Gastrocnemius medialis (tissue), 4 donors: Measurements from ENCODE around the gene RARRES2. TPM values are rescaled to one million over a fixed set of nuclear protein-coding genes. Genes with fewer than 3 reads are reported as not detected.

Source experiments
- ATAC-seq, 2 donors: fragments of 150-250 bp; one replicate each; pipeline ENCODE4 v1.9.1; 2016
- DNase-seq, 2 donors: peaks; one replicate each; pipeline ENCODE4 v3.0.0-alpha.2; 2019
- H3K27ac ChIP-seq, 4 donors: fragments of 200-600 bp; sonication (generic); 1 replicate in 1 of 4; 2 replicates in 3 of 4; pipeline ENCODE4 v1.5.1; 2016 to 2018; ENCODE audit warnings: mild to moderate bottlenecking in 2 of 4, moderate library complexity in 1 of 4
- H3K27me3 ChIP-seq, 3 donors: fragments of 200-600 bp; sonication (generic) in 2 of 3; 1 replicate in 1 of 3; 2 replicates in 2 of 3; pipeline versions ENCODE4 v1.5.1 to v1.6.0; 2016 to 2019; ENCODE audit warnings: mild to moderate bottlenecking in 1 of 3, moderate library complexity in 1 of 3
- H3K36me3 ChIP-seq, 2 donors: fragments of 200-600 bp; sonication (generic) in 1 of 2; one replicate each; pipeline ENCODE4 v1.5.1; 2017 to 2018
- H3K4me1 ChIP-seq, 2 donors: fragments of 200-600 bp; sonication (generic) in 1 of 2; one replicate each; pipeline ENCODE4 v1.5.1; 2016 to 2017; ENCODE audit warnings: mild to moderate bottlenecking in 2 of 2
- H3K4me3 ChIP-seq, 4 donors: fragments of 200-600 bp; sonication (generic) in 3 of 4; 1 replicate in 1 of 4; 2 replicates in 3 of 4; pipeline ENCODE4 v1.5.1; 2016 to 2019; ENCODE audit warnings: mild to moderate bottlenecking in 2 of 4
- H3K9me3 ChIP-seq, 3 donors: fragments of 200-600 bp; sonication (generic) in 2 of 3; 1 replicate in 1 of 3; 2 replicates in 2 of 3; pipeline ENCODE4 v1.5.1; 2016 to 2019
- POLR2A ChIP-seq, 2 donors: fragments of 450-650 bp; IDR thresholded peaks; one replicate each; pipeline ENCODE4 v1.6.1; 2017; ENCODE audit warnings: antibody characterized with exemption in 2 of 2, mild to moderate bottlenecking in 2 of 2, moderate library complexity in 2 of 2
- in situ Hi-C, 4 donors: fragments of 200-750 bp; cut with MboI; loops; one replicate each; pipeline versions ENCODE4 v1.15.0 to v1.8.0; 2017; ENCODE audit warnings: low sequenced_read_pairs in 4 of 4
- intact Hi-C: fragments of 100-400 bp; cut with DNase I; formaldehyde crosslinking; loops from one replicate; pipeline ENCODE4 v1.15.1; 2023; ENCODE audit warnings: low total_unique reads
- total RNA-seq, 4 donors: library from RNA; depleted of rRNA; stranded (reverse); fragments of >200 nt; gene quantifications; one replicate each; pipeline versions ENCODE4 v1.1.0 to v1.2.3, GENCODE V29; 2016
- TF ChIP-seq, protein P1 (sequence below), 5 experiments: fragments of 450-650 bp in 3 of 5; fragments of 200-600 bp in 2 of 5; sonication (generic) in 2 of 5; IDR thresholded peaks in 4 of 5; conservative IDR thresholded peaks in 1 of 5; 1 replicate in 4 of 5; 2 replicates in 1 of 5; pipeline ENCODE4 v1.5.1; 2016 to 2019; ENCODE audit warnings: antibody characterized with exemption in 5 of 5, mild to moderate bottlenecking in 3 of 5, moderate library complexity in 3 of 5

The RARRES2 gene
- total RNA-seq, 4 donors from 2014 or later: 4.7 to 14.3 (median 6.5) TPM

DNA sequence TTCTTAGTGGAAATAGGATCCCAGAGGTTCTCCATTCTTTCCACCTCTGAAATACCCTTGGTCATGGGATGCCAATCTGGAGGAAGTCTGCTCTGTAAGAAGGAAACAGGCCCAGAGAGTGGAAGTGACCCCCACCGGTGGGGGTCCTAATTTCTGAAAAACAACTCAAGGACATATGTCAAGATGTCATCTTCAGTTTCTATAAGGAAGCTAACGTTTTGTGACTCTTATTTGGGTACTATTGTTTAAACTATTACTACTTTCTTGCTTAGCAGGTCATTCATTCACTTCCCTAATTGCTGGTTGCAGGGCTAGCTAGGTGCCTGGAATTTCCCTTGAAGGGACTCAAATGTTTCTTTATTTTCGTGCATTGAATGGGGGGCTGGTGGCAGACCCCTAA is 35.8 kb upstream of the RARRES2 start:
- in situ Hi-C loops (no loop called here), intact Hi-C loops (loop anchor here (1.0 to 5.0 kb wide), 2 partner anchors 8 to 505 kb away; partner anchors contain the start of gene ATP6V0E2)
- ATAC-seq (no peak), DNase-seq (no peak)
- H3K27ac ChIP-seq: peak overlapping the region; percentile 93 to 99 (median 96)
- H3K9me3 ChIP-seq: no peaks in the 10 kb centered on the region
- H3K36me3 ChIP-seq: peaks cover 0 to 21% of the 10 kb centered on the region in 2 donors
- H3K4me3 ChIP-seq: no peak overlapping the region
- TF ChIP-seq, protein P1, sequence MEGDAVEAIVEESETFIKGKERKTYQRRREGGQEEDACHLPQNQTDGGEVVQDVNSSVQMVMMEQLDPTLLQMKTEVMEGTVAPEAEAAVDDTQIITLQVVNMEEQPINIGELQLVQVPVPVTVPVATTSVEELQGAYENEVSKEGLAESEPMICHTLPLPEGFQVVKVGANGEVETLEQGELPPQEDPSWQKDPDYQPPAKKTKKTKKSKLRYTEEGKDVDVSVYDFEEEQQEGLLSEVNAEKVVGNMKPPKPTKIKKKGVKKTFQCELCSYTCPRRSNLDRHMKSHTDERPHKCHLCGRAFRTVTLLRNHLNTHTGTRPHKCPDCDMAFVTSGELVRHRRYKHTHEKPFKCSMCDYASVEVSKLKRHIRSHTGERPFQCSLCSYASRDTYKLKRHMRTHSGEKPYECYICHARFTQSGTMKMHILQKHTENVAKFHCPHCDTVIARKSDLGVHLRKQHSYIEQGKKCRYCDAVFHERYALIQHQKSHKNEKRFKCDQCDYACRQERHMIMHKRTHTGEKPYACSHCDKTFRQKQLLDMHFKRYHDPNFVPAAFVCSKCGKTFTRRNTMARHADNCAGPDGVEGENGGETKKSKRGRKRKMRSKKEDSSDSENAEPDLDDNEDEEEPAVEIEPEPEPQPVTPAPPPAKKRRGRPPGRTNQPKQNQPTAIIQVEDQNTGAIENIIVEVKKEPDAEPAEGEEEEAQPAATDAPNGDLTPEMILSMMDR (IDR thresholded peaks at IDR 0.05 in 4 of 5, conservative IDR thresholded peaks at IDR 0.05 in 1 of 5): no peak
- TF ChIP-seq POLR2A (IDR thresholded peaks at IDR 0.05): no peak
- no peaks in the 10 kb centered on the region for H3K27me3 ChIP-seq
- H3K4me1 ChIP-seq: peaks cover 23 to 29% of the 10 kb centered on the region in 2 donors

DNA sequence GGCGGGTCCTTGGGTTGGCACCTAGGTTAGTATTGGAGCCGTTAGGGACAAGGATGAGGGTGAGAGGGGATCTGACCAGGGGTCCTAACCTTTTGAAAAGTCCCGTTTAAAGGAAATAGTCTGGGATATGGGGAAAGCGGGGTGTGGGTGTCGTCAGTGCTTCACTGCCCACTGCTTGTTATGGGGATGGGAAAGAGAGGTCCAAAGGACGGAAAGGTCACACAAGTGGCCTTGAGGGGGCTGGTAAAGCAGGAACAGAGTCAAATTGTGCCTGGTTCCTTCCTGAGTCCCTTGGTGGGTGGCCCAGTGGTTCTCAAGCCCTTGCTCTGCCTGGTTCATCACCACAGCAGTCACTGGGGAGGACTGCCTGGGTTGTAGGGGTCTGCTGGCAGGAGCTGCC is 35.1 kb upstream of the RARRES2 start:
- in situ Hi-C loops (no loop called here), intact Hi-C loops (loop anchor here (5.0 kb wide), 1 partner anchor 504 kb away; the partner anchor contains the start of gene ATP6V0E2)
- H3K4me1 ChIP-seq: peaks cover 23 to 29% of the 10 kb centered on the region in 2 donors

DNA sequence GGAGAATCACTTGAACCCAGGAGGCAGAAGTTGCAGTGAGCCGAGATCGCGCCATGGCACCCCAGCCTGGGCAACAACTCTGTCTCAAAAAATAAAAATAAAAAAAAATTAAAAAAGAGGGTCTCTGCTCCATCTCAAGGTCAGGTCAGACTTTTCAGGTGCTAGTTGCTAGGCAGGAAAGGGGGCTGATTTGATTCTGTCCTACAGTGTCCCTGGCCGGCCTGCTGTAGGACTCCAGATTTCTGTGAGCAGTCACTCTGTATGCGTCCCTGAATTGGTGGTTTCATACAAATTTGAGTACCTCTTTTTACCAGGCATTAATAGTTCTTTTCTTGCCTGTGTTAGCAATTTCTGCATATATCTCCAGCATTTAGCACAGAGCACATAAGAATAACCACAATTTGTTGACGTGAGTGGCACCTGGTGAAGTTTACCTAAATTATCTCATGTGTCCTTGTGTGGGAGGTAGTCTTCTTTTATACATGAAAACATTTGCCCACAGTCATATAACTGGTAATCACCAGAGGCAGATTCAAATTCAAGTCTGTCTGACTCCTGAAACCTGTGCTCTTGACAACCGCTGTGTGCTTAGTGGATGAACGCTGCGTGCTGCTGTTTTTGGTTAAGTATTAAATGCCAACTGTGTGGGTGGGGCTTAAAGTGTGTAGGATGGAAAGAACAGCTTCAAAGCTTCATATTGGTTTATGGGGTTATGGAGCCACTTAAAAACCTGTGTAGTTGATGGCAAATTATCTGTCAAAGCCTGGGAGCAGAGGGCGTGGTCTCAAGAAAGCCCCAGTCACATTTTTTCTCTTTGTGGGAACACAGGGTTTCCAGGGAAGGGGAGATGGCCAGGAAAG is 34.5 kb upstream of the RARRES2 start:
- intact Hi-C loops: loop anchor here (5.0 kb wide), 1 partner anchor 504 kb away; the partner anchor contains the start of gene ATP6V0E2
- in situ Hi-C loops: no loop called here
- no peak for TF ChIP-seq POLR2A (IDR thresholded peaks at IDR 0.05)
- TF ChIP-seq, protein P1 (IDR thresholded peaks at IDR 0.05 in 4 of 5, conservative IDR thresholded peaks at IDR 0.05 in 1 of 5): no peak
- Histone ChIP-seq H3K4me3 (no peak overlapping the region), H3K36me3 (peaks cover 0 to 21% of the 10 kb centered on the region in 2 donors), H3K27me3 (no peaks in the 10 kb centered on the region), H3K4me1 (peaks cover 23 to 29% of the 10 kb centered on the region in 2 donors), H3K9me3 (no peaks in the 10 kb centered on the region), H3K27ac (peak overlapping the region; percentile 93 to 99 (median 96))
- DNase-seq (no peak), ATAC-seq (no peak)

More for the DNA sequence above, 35.1 kb upstream of the RARRES2 start:
- H3K27me3 ChIP-seq: no peaks in the 10 kb centered on the region
- ATAC-seq: no peak
- no peak for DNase-seq
- no peaks in the 10 kb centered on the region for H3K9me3 ChIP-seq
- TF ChIP-seq, protein P1 (IDR thresholded peaks at IDR 0.05 in 4 of 5, conservative IDR thresholded peaks at IDR 0.05 in 1 of 5): no peak
- TF ChIP-seq POLR2A (IDR thresholded peaks at IDR 0.05): no peak
- peak overlapping the region; percentile 93 to 99 (median 96) for H3K27ac ChIP-seq
- peaks cover 0 to 21% of the 10 kb centered on the region in 2 donors for H3K36me3 ChIP-seq
- no peak overlapping the region for H3K4me3 ChIP-seq

DNA sequence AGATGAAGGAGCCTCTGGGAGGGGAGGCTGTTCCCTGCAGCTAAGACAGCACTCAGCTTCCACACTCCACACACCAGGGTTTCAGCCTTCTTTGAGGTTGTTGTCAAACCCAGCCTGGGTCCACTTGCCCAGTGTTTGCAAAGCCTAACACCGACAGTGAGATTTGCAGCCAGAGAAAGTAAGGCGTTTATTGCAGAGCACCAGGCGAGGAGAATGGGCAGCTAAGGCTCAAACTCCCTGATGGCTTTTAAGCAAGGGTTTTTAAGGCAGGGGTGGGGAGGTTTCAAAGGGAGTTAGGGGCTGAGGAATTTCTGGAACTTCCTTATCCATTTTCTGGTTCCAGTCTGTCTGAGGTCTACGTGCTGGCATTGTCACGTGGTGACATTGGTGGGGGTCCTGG is 33.0 kb upstream of the RARRES2 start:
- in situ Hi-C loops: no loop called here
- peaks cover 28 to 32% of the 10 kb centered on the region in 2 donors for H3K4me1 ChIP-seq
- no peaks in the 10 kb centered on the region for H3K9me3 ChIP-seq
- intact Hi-C loops: no loop called here
- no peak for DNase-seq
- TF ChIP-seq, protein P1 (IDR thresholded peaks at IDR 0.05 in 4 of 5, conservative IDR thresholded peaks at IDR 0.05 in 1 of 5): no peak
- TF ChIP-seq POLR2A (IDR thresholded peaks at IDR 0.05): no peak
- peaks cover 0 to 21% of the 10 kb centered on the region in 2 donors for H3K36me3 ChIP-seq
- no peak for ATAC-seq
- peak overlapping the region; percentile 16 to 97 (median 80) for H3K27ac ChIP-seq
- H3K4me3 ChIP-seq: no peak overlapping the region
- no peaks in the 10 kb centered on the region for H3K27me3 ChIP-seq
